WTC11 (cell line): Measurements from ENCODE around the gene SREBF2. TPM values are rescaled to one million over a fixed set of nuclear protein-coding genes. Genes with fewer than 3 reads are reported as not detected.

Experiments used
- ATAC-seq: fragments of 200-7000 bp; cut with Tn5 transposase; 2 replicates; pipeline ENCODE4 v1.10.0; 2021; ENCODE audit warnings: mild to moderate bottlenecking, moderate library complexity
- CTCF ChIA-PET: fragments of 300-600 bp; sonication (Branson Sonifier 250); formaldehyde crosslinking; loops from one replicate; lab custom pipeline; 2021; ENCODE audit warnings: antibody characterized with exemption; lab: Charles Lee
- POLR2A ChIA-PET: fragments of 350-600 bp; sonication (Branson Sonifier 250); formaldehyde crosslinking; loops from one replicate; lab custom pipeline; 2021; ENCODE audit warnings: antibody characterized with exemption; lab: Charles Lee
- DNase-seq: peaks from one replicate; pipeline ENCODE4 v3.0.0; 2021; ENCODE audit warnings: low spot score
- H3K27ac Mint-ChIP-seq: 2 replicates; pipeline ENCODE4 v1.8.0; 2021; ENCODE audit warnings: mixed read lengths
- H3K27me3 Mint-ChIP-seq: 2 replicates; pipeline ENCODE4 v1.8.0; 2021; ENCODE audit warnings: low read depth, mild to moderate bottlenecking, moderate library complexity, mixed read lengths
- H3K36me3 Mint-ChIP-seq: 2 replicates; pipeline ENCODE4 v1.8.0; 2021; ENCODE audit warnings: mixed read lengths
- H3K4me1 Mint-ChIP-seq: 2 replicates; pipeline ENCODE4 v1.8.0; 2022; ENCODE audit warnings: mixed read lengths
- H3K4me3 Mint-ChIP-seq: 2 replicates; pipeline ENCODE4 v1.8.0; 2021; ENCODE audit warnings: mild to moderate bottlenecking, moderate library complexity, mixed read lengths
- H3K9me3 Mint-ChIP-seq: 2 replicates; pipeline ENCODE4 v1.8.0; 2021; ENCODE audit warnings: mixed read lengths
- ATF1 ChIP-seq: sonication (generic); formaldehyde crosslinking; IDR thresholded peaks from 2 replicates; pipeline ENCODE4 v1.8.1; 2023; ENCODE audit warnings: mild to moderate bottlenecking, moderate library complexity, missing genetic modification reagents
- ELF4 ChIP-seq: sonication (generic); formaldehyde crosslinking; IDR thresholded peaks from 2 replicates; pipeline ENCODE4 v1.8.1; 2022; ENCODE audit warnings: low read depth, mild to moderate bottlenecking, moderate library complexity, missing genetic modification reagents
- ESRRA ChIP-seq: sonication (generic); formaldehyde crosslinking; IDR thresholded peaks from 2 replicates; pipeline ENCODE4 v1.8.1; 2022; ENCODE audit warnings: mild to moderate bottlenecking, missing genetic modification reagents, borderline replicate concordance
- GTF2I ChIP-seq: fragments of 250-450 bp; sonication (Bioruptor Pico); conservative IDR thresholded peaks from 2 replicates; pipeline ENCODE4 v1.4.0; 2021; ENCODE audit warnings: mild to moderate bottlenecking
- PRRX2 ChIP-seq: fragments of 250-450 bp; sonication (Bioruptor Pico); IDR thresholded peaks from 2 replicates; pipeline ENCODE4 v1.8.0; 2021; ENCODE audit warnings: mild to moderate bottlenecking
- SMAD3 ChIP-seq: sonication (generic); formaldehyde crosslinking; IDR thresholded peaks from 2 replicates; pipeline ENCODE4 v1.8.0; 2022; ENCODE audit warnings: missing genetic modification reagents, mild to moderate bottlenecking, borderline replicate concordance
- ZNF219 ChIP-seq: sonication (generic); formaldehyde crosslinking; IDR thresholded peaks from 2 replicates; pipeline ENCODE4 v1.8.0; 2023; ENCODE audit warnings: missing genetic modification reagents, mild to moderate bottlenecking, borderline replicate concordance
- ZNF671 ChIP-seq: fragments of 250-450 bp; sonication (Bioruptor Pico); IDR thresholded peaks from 2 replicates; pipeline ENCODE4 v1.8.0; 2021; ENCODE audit warnings: mild to moderate bottlenecking
- total RNA-seq: library from RNA; stranded (reverse); gene quantifications from 3 replicates; pipeline ENCODE4 v1.2.3, GENCODE V29; 2021
- TF ChIP-seq, protein P1 (sequence below): fragments of 250-450 bp; sonication (Bioruptor Pico); IDR thresholded peaks from 2 replicates; pipeline ENCODE4 v1.9.0; 2021; ENCODE audit warnings: mild to moderate bottlenecking
- TF ChIP-seq, protein P2 (sequence below): fragments of 250-450 bp; sonication (Bioruptor Pico); IDR thresholded peaks from 2 replicates; pipeline ENCODE4 v1.8.0; 2021; ENCODE audit warnings: mild to moderate bottlenecking
- TF ChIP-seq, protein P3 (sequence below): sonication (generic); formaldehyde crosslinking; IDR thresholded peaks from 2 replicates; pipeline ENCODE4 v1.8.0; 2023; ENCODE audit warnings: missing genetic modification reagents, mild to moderate bottlenecking, borderline replicate concordance
- TF ChIP-seq, protein P4 (sequence below): sonication (generic); formaldehyde crosslinking; IDR thresholded peaks from 2 replicates; pipeline ENCODE4 v1.8.1; 2023; ENCODE audit warnings: mild to moderate bottlenecking, missing genetic modification reagents, moderate library complexity
- TF ChIP-seq, protein P5 (sequence below): fragments of 250-450 bp; sonication (Bioruptor Pico); conservative IDR thresholded peaks from 2 replicates; pipeline ENCODE4 v1.9.0; 2021; ENCODE audit warnings: mild to moderate bottlenecking
- TF ChIP-seq, protein P6 (sequence below): sonication (generic); formaldehyde crosslinking; IDR thresholded peaks from 2 replicates; pipeline ENCODE4 v1.8.1; 2022; ENCODE audit warnings: mild to moderate bottlenecking, missing genetic modification reagents, moderate library complexity, borderline replicate concordance
- TF ChIP-seq, protein P7 (sequence below): fragments of 250-450 bp; sonication (Bioruptor Pico); IDR thresholded peaks from 2 replicates; pipeline ENCODE4 v2.1.2; 2022; ENCODE audit warnings: mild to moderate bottlenecking, moderate library complexity
- TF ChIP-seq, protein P8 (sequence below): fragments of 200-600 bp; IDR thresholded peaks from 2 replicates; pipeline ENCODE4 v1.8.0; 2022; ENCODE audit warnings: antibody characterized with exemption

Gene SREBF2
- total RNA-seq, 1 experiment from 2014 or later: 151 TPM

DNA sequence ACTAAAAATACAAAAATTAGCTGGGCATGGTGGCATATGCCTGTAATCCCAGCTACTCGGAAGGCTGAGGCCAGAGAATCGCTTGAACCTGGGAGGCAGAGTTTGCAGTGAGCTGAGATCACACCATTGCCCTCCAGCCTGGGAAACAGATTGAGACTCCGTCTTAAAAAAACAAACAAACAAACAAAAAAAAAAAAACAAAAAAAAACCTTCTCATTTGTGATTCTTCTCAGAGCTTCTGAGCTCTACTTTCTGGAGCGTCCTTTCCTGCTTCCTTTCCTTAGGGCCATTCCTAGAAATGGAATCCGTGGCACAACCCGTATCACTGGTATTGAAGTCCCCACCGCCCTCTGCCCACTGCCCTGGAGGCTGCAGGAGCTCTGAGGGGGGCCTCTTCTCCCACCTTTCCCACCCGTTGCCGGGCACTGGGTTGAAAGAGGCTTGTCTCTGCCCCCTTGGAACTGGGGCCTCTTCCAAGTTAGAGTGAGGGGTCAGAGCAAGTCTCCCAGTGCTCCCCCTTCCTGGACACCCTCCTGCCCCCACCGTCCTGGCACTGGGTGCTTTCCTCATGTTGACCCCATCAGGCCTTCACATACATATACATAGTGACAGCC lies 83.9 kb downstream of the SREBF2 start:
- Mint-ChIP-seq H3K36me3 (no peaks in the 10 kb centered on the region), H3K27ac (no peak overlapping the region), H3K4me1 (peaks cover 28% of the 10 kb centered on the region), H3K27me3 (peaks cover 84% of the 10 kb centered on the region), H3K4me3 (no peak overlapping the region), H3K9me3 (no peaks in the 10 kb centered on the region)
- TF ChIP-seq GTF2I (CRISPR knock-in tag): no peak
- no peak for TF ChIP-seq PRRX2
- TF ChIP-seq, protein P1, sequence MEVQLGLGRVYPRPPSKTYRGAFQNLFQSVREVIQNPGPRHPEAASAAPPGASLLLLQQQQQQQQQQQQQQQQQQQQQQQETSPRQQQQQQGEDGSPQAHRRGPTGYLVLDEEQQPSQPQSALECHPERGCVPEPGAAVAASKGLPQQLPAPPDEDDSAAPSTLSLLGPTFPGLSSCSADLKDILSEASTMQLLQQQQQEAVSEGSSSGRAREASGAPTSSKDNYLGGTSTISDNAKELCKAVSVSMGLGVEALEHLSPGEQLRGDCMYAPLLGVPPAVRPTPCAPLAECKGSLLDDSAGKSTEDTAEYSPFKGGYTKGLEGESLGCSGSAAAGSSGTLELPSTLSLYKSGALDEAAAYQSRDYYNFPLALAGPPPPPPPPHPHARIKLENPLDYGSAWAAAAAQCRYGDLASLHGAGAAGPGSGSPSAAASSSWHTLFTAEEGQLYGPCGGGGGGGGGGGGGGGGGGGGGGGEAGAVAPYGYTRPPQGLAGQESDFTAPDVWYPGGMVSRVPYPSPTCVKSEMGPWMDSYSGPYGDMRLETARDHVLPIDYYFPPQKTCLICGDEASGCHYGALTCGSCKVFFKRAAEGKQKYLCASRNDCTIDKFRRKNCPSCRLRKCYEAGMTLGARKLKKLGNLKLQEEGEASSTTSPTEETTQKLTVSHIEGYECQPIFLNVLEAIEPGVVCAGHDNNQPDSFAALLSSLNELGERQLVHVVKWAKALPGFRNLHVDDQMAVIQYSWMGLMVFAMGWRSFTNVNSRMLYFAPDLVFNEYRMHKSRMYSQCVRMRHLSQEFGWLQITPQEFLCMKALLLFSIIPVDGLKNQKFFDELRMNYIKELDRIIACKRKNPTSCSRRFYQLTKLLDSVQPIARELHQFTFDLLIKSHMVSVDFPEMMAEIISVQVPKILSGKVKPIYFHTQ: no peak
- no peak for TF ChIP-seq ESRRA
- TF ChIP-seq, protein P2, sequence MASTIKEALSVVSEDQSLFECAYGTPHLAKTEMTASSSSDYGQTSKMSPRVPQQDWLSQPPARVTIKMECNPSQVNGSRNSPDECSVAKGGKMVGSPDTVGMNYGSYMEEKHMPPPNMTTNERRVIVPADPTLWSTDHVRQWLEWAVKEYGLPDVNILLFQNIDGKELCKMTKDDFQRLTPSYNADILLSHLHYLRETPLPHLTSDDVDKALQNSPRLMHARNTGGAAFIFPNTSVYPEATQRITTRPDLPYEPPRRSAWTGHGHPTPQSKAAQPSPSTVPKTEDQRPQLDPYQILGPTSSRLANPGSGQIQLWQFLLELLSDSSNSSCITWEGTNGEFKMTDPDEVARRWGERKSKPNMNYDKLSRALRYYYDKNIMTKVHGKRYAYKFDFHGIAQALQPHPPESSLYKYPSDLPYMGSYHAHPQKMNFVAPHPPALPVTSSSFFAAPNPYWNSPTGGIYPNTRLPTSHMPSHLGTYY: no peak
- TF ChIP-seq ZNF671 (CRISPR knock-in tag): no peak
- TF ChIP-seq, protein P3, sequence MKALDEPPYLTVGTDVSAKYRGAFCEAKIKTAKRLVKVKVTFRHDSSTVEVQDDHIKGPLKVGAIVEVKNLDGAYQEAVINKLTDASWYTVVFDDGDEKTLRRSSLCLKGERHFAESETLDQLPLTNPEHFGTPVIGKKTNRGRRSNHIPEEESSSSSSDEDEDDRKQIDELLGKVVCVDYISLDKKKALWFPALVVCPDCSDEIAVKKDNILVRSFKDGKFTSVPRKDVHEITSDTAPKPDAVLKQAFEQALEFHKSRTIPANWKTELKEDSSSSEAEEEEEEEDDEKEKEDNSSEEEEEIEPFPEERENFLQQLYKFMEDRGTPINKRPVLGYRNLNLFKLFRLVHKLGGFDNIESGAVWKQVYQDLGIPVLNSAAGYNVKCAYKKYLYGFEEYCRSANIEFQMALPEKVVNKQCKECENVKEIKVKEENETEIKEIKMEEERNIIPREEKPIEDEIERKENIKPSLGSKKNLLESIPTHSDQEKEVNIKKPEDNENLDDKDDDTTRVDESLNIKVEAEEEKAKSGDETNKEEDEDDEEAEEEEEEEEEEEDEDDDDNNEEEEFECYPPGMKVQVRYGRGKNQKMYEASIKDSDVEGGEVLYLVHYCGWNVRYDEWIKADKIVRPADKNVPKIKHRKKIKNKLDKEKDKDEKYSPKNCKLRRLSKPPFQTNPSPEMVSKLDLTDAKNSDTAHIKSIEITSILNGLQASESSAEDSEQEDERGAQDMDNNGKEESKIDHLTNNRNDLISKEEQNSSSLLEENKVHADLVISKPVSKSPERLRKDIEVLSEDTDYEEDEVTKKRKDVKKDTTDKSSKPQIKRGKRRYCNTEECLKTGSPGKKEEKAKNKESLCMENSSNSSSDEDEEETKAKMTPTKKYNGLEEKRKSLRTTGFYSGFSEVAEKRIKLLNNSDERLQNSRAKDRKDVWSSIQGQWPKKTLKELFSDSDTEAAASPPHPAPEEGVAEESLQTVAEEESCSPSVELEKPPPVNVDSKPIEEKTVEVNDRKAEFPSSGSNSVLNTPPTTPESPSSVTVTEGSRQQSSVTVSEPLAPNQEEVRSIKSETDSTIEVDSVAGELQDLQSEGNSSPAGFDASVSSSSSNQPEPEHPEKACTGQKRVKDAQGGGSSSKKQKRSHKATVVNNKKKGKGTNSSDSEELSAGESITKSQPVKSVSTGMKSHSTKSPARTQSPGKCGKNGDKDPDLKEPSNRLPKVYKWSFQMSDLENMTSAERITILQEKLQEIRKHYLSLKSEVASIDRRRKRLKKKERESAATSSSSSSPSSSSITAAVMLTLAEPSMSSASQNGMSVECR (CRISPR knock-in tag): no peak
- TF ChIP-seq ATF1 (CRISPR knock-in tag): no peak
- TF ChIP-seq, protein P4, sequence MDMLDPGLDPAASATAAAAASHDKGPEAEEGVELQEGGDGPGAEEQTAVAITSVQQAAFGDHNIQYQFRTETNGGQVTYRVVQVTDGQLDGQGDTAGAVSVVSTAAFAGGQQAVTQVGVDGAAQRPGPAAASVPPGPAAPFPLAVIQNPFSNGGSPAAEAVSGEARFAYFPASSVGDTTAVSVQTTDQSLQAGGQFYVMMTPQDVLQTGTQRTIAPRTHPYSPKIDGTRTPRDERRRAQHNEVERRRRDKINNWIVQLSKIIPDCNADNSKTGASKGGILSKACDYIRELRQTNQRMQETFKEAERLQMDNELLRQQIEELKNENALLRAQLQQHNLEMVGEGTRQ (CRISPR knock-in tag): no peak
- TF ChIP-seq, protein P5, sequence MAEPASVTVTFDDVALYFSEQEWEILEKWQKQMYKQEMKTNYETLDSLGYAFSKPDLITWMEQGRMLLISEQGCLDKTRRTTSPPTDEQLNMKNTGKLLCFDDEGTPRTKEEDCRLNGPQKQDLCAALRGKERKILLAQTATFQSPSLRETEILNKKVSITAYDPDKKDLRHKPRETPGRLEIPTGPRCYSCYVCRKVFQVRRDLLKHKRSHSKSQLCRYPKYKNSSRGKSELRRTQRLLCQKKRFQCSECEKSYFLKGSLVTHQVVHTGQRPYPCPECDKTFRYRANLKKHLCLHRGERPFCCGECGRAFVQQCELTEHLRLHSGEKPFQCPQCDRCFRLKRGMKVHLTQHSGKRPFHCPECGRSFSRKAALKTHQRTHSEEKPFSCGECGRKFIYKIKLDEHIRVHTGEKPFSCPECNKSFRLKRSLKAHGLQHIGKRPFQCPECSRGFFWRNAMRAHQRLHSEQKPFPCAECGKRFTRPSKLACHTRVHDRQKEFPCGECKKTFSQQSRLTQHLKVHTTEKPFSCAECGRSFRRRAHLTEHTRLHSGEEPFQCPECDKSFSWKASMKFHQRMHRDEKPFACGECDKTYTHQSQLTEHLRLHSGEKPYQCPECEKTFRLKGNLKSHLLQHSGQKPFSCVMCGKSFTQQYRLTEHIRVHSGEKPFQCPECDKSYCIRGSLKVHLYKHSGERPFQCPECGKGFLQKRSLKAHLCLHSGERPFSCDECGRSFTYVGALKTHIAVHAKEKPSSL (CRISPR knock-in tag): no peak
- no peak for ATAC-seq
- CTCF ChIA-PET: interaction anchor here (0.6 to 2.5 kb wide), 4 partner anchors 9 to 220 kb away, joined by 4 to 19 read pairs (median 9); partner anchors contain the start of gene TNFRSF13C
- no peak for DNase-seq
- POLR2A ChIA-PET: no interaction called here

DNA sequence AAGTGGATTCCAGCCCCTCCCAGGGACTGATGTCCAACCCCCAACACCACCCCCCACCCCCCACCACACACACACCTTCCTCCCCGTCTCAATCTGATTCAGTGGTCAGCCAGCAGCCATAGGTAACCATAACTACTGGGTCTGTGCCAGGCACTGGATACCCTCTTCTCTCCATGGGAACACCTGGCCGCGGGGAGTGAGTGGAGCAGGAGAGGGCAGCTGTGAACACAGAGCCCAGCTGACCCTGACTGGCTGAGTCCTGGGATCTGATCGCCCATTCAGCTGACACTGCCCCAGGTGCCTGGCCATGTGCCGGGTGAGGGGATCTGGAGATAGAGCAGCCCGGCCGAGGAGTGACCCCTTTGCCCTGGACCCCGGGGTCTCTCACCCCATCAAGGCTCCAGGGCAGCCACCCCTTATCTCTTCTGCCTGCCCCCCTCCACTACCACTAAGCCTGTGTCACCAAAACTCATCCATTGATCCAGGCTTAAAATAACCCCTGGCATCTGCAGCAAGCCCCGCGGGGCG lies 84.5 kb downstream of the SREBF2 start:
- H3K27me3 Mint-ChIP-seq: peaks cover 84% of the 10 kb centered on the region
- H3K4me1 Mint-ChIP-seq: peaks cover 28% of the 10 kb centered on the region
- DNase-seq (no peak), ATAC-seq (no peak)
- CTCF ChIA-PET: interaction anchor here (1.0 to 2.5 kb wide), 3 partner anchors 8 to 220 kb away, joined by 4 to 19 read pairs (median 13); partner anchors contain the start of gene TNFRSF13C
- H3K4me3 Mint-ChIP-seq: no peak overlapping the region
- no peak overlapping the region for H3K27ac Mint-ChIP-seq
- H3K36me3 Mint-ChIP-seq: no peaks in the 10 kb centered on the region
- POLR2A ChIA-PET: no interaction called here
- TF ChIP-seq SMAD3: no peak
- TF ChIP-seq, protein P6, sequence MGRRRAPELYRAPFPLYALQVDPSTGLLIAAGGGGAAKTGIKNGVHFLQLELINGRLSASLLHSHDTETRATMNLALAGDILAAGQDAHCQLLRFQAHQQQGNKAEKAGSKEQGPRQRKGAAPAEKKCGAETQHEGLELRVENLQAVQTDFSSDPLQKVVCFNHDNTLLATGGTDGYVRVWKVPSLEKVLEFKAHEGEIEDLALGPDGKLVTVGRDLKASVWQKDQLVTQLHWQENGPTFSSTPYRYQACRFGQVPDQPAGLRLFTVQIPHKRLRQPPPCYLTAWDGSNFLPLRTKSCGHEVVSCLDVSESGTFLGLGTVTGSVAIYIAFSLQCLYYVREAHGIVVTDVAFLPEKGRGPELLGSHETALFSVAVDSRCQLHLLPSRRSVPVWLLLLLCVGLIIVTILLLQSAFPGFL (CRISPR knock-in tag): no peak
- TF ChIP-seq ELF4 (CRISPR knock-in tag): no peak
- TF ChIP-seq, protein P7, sequence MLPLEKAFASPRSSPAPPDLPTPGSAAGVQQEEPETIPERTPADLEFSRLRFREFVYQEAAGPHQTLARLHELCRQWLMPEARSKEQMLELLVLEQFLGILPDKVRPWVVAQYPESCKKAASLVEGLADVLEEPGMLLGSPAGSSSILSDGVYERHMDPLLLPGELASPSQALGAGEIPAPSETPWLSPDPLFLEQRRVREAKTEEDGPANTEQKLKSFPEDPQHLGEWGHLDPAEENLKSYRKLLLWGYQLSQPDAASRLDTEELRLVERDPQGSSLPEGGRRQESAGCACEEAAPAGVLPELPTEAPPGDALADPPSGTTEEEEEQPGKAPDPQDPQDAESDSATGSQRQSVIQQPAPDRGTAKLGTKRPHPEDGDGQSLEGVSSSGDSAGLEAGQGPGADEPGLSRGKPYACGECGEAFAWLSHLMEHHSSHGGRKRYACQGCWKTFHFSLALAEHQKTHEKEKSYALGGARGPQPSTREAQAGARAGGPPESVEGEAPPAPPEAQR (CRISPR knock-in tag): no peak
- TF ChIP-seq, protein P8, sequence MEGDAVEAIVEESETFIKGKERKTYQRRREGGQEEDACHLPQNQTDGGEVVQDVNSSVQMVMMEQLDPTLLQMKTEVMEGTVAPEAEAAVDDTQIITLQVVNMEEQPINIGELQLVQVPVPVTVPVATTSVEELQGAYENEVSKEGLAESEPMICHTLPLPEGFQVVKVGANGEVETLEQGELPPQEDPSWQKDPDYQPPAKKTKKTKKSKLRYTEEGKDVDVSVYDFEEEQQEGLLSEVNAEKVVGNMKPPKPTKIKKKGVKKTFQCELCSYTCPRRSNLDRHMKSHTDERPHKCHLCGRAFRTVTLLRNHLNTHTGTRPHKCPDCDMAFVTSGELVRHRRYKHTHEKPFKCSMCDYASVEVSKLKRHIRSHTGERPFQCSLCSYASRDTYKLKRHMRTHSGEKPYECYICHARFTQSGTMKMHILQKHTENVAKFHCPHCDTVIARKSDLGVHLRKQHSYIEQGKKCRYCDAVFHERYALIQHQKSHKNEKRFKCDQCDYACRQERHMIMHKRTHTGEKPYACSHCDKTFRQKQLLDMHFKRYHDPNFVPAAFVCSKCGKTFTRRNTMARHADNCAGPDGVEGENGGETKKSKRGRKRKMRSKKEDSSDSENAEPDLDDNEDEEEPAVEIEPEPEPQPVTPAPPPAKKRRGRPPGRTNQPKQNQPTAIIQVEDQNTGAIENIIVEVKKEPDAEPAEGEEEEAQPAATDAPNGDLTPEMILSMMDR: no peak
- TF ChIP-seq ZNF219 (CRISPR knock-in tag): no peak
- H3K9me3 Mint-ChIP-seq: no peaks in the 10 kb centered on the region
